GM12873 (cell line): ENCODE data around the gene DMAC1.

Experiments used
- TF ChIP-seq, protein P1 (sequence below): IDR thresholded peaks from 2 replicates; pipeline ENCODE4 v1.5.1; 2012; ENCODE audit warnings: low read depth, mild to moderate bottlenecking, moderate library complexity, low read length, control low read depth; ENCODE audit not compliant: insufficient read depth; ENCODE audit errors: missing control alignments

DMAC1 gene, protein sequence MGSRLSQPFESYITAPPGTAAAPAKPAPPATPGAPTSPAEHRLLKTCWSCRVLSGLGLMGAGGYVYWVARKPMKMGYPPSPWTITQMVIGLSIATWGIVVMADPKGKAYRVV

GRCh38 chr9:7799234-7799943 lies at the start of gene DMAC1:
Gene DMAC1, minus strand, starts transcription at chr9:7799778. Its CDS starts 44 bp downstream, at chr9:7799734.
- TF ChIP-seq, protein P1, sequence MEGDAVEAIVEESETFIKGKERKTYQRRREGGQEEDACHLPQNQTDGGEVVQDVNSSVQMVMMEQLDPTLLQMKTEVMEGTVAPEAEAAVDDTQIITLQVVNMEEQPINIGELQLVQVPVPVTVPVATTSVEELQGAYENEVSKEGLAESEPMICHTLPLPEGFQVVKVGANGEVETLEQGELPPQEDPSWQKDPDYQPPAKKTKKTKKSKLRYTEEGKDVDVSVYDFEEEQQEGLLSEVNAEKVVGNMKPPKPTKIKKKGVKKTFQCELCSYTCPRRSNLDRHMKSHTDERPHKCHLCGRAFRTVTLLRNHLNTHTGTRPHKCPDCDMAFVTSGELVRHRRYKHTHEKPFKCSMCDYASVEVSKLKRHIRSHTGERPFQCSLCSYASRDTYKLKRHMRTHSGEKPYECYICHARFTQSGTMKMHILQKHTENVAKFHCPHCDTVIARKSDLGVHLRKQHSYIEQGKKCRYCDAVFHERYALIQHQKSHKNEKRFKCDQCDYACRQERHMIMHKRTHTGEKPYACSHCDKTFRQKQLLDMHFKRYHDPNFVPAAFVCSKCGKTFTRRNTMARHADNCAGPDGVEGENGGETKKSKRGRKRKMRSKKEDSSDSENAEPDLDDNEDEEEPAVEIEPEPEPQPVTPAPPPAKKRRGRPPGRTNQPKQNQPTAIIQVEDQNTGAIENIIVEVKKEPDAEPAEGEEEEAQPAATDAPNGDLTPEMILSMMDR: no peak

GRCh38 chr9:7849362-7849761 lies 49.8 kb upstream of the DMAC1 start:
- TF ChIP-seq, protein P1: no peak

DNA sequence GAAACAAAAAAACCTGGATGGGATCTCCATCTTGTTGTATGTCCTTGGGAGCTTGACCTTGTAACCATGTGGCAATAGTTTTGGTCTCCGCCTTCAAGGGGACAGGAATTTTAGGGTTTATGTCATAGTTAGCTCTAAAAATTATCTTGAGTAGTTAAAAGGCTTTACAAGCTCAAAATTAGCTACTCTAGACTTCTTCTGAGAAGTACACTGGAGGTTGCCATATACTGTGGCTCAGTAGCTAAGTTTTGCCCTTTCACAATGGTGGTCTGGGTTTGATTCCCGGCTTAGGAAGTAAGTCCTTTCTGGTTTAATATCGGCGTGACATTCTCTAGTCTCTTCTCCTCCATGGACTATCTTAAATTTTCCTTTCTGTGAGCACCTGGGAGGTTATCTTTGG lies 48.9 kb upstream of the DMAC1 start:
- TF ChIP-seq, protein P1: no peak

GRCh38 chr9:7844242-7844641 lies 44.7 kb upstream of the DMAC1 start:
- TF ChIP-seq, protein P1: peak; percentile 42

- TF ChIP-seq, protein P1: no peak
Measured at GRCh38 chr9:7841831-7842230, 42.3 kb upstream of the DMAC1 start.

GRCh38 chr9:7834531-7834930 lies 35.0 kb upstream of the DMAC1 start:
- TF ChIP-seq, protein P1: no peak

DNA sequence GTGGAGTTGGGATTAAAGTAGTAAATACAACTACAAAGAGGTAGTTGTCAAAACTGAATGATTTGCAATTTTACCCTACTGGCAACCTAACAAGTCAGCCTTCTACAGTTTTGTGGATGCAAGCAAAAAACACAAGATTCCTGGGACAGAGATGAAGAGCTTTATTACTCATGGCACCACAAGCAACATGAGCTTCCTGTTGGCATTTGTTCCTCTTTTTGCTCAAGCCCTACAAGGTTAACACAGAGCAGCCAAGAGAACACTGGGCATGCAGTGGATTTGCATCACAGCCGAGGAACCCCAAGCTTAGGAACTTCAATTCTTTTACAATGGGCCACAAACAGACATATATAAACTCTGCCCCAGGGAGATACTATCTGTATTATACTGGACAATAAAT lies 28.8 kb upstream of the DMAC1 start:
- TF ChIP-seq, protein P1: no peak
